HG02759 (cell line): ENCODE results near the gene WSCD1.

Source experiments
- ATAC-seq: cut with Tn5 transposase; IDR thresholded peaks from one replicate; pipeline ENCODE4 v1.9.1; 2021; ENCODE audit warnings: mild to moderate bottlenecking, moderate library complexity; ENCODE audit not compliant: unreplicated experiment

Gene WSCD1

DNA sequence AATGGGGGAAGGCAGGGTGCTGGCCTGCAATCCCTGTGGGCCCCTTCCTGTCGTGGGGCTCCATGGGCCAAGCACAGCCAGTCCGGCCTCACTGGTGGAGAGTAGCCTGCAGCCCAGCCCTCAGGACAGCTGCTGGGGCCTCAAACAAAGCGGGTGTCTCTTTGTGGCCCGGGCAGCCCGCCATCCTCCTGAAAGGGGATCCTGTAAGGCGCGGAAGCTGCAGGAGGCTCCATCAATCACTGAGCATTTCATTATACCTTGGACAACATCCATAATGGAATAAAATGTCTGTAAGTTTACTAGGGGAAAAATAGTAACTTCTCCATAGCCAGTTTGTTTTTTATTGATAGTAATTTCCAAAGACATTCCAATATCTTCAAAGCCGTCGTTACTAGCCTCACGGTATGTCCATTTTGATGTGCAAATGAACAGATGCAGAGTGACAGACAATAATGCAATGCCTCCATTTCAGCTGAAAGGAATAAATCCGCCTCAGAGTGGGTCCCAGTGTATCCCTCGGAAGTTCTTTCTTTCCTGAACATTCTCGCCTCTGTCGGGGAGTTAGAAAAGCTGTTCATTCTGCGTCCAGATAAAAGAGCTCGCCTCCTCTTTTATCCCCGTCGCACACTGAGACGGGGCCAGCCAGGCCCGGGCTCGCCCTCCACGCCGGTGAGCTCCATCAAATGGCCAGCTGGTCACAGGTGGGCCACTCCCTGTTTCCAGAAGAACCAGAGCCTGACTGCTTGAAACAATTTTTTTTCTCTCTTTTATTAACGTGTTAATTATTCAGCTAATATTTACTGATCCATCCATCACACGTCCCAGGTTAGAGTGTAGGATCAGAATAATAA lies 14.4 kb downstream of the WSCD1 start:
- no peak for ATAC-seq

DNA sequence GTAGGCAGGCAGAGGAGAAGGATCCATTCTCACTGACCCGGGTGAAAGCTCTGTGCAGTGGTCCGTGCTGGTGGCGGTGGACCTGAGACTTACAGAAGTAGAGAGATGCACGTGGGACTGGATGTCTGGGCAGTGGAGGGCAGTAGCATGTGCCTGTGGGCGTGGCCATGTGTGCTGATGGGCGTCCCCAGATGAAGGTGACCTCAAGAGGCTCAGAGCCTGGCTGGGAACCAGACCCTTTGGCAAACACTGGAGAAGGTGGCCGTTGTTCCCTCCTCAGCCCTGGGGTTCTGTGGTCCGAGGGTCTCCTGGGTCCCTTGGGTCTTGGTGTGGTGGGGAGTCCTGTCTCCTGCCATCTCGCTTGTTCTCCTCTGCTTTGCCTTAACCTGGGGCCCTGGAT lies 15.6 kb downstream of the WSCD1 start:
- ATAC-seq, result no peak

DNA sequence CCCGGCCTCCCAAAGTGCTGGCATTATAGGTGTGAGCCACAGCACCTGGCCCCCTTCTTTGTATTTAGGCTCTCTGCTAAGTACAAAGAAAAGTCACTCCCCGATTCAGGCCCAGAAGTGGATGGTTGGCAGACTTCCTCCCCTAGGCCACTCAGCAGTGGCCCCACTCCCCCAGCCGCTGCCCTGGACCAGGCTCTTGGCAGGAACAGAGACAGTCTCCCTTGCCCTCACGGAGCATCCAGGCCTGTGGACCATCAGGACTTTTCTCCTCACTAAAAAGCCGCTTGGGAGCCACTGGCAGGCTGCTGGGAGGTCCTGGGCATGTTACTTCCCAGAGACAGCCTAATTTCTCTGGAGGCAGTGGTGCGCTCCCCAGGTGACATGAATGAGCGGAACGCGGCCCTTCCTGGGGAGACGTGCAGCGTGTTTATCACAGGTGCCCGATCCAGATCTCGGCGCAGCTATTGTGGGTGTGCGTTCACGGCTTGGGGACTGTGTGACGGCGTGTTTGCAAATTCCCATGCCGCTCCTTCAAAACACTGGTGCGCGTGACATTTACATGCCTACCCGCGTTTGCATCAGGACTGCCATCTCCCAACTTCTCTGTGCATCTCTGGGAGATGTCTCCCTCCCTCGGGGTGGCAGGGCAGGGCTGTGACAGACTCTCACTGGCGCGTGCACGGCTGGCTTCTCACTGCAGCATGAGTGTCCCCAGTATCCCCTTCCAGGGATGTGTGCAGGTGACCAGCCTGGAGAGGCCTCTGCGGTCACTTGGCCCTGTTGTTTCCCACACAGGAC lies 16.6 kb downstream of the WSCD1 start:
- ATAC-seq, result no peak

DNA sequence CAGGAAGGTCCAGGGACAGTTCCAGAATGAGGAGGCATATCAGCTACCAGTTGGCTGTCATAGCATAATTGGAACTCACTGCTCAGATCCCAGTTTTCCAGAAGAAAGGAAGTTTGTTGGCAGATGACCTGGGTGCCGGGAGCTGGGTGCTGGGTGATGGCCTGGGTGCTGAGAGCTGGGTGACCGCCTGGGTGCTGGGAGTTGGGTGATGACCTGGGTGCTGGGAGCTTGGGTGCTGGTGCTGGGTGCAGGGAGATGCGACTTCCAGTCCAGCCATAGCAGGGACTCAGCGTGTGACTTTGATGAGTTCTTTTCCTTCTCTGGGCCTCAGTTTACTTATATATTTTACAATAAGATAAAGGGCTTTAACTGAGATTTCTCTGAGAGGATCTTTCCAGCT lies 18.0 kb downstream of the WSCD1 start:
- no peak for ATAC-seq

DNA sequence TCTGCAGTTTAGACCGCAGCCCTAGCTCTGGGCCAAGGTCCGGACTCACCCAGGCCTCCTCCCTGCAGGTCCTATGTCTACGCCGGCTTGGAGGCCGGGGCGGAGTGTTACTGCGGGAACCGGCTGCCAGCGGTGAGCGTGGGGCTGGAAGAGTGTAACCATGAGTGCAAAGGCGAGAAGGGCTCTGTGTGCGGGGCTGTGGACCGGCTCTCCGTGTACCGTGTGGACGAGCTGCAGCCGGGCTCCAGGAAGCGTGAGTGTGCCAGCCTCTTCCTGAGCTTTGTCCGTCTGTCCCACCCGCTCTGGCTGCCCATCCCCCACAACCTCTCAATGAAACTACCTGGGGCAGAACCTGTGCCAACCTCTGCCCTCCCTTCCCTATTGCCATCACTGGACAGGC lies 20.1 kb downstream of the WSCD1 start:
- no peak for ATAC-seq

DNA sequence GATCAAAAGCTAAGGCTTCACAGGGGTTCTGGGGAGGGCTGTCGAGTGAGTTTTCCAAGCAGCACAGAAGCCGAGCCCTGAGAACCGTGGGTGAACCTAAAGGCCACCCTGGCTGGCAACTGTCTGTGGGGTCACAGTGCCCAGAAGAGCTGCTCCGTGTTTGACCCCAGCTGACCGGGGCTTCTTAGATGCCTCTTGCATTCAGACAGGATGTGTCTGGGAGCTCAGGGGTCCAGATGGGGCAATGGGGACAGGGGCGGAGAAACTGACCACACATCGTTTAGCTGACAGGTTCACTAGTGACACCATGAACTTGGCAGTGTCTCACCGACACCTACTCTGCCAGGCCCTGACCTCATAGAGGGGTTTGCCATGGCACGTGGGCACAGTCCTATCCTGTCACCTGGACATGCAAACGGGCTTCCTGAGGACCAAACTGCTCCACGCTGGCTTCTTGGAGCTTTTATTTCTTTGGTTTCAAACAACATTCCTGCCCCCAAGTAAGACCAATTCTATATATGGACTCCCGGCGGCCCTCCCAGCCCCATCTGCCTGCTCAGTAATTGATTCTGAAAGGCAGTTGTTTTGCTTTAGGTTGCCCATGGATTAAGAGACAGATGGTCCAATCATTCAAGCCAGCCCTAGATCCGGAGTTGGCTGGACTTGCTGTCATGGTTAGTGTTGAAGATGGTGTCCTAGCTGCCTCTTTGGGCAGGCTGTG lies 22.2 kb downstream of the WSCD1 start:
- ATAC-seq, result no peak

DNA sequence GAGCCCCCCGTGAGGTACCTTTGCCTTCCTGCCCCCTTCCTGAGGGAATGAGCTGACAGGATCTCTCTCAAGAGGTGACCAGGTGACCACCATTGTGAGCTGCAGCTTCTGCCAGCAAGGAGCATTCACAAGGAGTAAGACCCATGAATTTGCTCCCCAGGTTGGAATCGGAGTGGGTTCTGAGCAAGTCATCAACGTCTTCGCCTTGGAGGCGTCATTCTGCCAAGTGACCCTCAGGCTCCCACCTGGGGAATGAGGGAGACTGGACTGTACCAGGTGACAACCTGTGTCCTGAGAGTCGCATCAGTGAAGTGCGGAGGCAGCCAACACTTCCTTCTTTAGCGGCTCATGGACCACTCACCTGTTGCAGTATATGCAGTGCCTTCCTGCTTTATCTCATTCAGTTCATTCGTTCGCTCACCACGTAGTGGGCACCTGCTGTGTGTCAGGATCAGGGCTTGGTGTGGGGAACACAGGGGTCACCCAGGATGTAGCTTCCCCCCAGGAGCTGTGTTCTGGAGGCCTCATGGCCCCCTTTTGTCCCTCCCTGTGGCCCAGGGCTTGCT lies 22.8 kb downstream of the WSCD1 start:
- no peak for ATAC-seq

DNA sequence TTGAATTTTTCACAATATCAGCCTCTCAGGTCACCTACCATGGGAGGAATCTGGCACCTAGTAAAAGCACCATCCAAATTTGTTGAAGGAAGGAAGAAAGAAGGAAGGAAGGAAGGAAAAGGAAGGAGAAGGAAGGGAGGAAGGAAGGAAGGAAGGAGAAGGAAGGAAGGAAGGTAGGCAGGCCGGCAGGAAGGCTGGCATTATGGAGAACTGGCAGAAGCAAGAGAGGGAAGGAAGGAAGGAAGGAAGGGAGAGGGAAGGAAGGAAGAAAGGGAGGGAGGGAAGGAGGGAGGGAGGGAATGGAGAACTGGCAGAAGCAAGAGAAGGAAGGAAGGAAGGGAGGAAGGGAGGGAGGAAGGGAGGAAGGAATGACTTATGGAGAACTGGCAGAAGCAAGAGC lies 24.3 kb downstream of the WSCD1 start:
- no peak for ATAC-seq

DNA sequence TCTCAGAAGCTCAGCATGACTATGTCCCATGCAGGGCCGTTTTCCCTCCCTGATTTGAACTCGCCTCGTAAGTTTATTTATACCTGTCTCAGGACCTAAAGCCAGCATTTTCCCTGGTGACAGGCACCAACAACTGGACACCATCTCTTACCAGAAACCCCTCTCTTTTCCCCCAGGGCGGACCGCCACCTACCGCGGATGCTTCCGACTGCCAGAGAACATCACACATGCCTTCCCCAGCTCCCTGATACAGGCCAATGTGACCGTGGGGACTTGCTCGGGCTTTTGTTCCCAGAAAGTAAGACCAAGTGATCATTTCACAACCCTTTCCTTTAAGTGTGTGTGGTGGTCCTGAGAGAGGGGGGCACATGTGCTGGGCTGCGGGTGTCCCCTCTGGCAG lies 24.7 kb downstream of the WSCD1 start:
- ATAC-seq, result no peak

DNA sequence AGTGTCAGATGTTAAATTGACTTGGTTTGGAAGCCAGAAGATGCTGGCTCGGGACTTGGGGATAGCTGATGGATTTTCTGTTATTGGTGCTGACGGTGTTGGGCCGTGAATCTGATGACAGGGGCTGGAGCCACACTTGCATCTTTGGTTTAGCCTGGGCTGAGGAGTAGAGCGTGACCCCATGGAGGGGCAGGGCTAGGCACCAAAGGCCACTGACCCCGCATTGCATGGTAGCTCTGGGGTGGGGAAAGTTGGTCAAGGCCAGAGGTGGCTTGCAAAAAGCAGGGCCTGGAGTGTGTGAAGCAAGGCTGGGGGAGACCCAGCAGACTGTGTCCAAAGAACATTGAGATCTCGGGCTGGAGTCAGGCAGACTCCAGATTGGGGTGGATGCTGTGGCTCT lies 25.3 kb downstream of the WSCD1 start:
- no peak for ATAC-seq

DNA sequence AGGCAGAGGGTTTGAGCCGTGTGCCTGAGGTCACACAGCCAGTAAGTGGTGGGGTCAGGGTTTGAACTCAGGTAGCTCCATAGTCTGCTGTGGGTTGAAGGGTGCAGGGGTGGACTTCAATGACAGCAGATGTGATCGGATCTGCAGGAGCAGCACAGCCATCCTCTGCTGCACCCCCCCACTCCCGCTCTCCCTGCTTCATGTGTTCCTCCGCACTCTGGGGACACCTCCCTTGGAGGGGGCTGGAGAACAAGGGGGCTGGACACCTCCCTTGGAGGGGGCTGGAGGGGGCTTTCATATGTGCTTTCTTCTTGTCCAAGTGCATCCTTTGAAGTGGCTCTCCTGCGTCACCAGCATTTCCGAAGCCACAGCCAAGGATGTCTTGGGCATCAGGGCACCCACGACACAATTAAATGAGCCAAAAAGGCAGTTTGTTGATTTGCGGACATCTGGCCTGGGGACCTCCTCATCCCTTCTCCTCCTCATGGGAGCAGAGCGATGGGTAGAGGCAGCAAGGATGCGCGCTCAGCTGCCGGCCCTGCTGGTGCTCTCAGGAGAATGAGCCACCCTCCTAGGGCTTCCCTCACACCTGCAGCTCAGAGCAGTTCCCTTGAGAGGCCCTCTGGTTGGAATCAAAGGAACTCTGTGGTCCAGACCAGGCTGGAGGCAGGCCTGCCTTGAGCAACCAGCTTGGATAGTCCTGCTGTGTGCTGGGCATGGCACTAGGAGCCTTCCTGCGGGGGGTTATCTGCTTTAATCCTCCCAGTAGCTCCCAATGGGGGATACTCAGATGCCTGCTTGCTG lies 26.2 kb downstream of the WSCD1 start:
- ATAC-seq, result no peak

DNA sequence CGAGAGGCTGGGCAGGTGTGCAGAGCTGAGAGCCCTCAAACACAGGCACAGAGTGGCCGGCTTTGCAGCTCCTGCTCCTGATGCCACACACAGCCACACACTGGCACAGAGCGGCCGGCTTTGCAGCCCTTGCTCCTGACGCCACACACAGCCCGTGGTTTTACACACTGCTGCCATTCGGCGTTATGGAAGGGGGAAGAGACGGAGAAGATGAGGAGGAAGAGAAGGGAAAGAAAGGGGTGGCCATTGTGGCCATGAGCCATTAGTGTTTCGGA lies 26.8 kb downstream of the WSCD1 start:
- no peak for ATAC-seq

DNA sequence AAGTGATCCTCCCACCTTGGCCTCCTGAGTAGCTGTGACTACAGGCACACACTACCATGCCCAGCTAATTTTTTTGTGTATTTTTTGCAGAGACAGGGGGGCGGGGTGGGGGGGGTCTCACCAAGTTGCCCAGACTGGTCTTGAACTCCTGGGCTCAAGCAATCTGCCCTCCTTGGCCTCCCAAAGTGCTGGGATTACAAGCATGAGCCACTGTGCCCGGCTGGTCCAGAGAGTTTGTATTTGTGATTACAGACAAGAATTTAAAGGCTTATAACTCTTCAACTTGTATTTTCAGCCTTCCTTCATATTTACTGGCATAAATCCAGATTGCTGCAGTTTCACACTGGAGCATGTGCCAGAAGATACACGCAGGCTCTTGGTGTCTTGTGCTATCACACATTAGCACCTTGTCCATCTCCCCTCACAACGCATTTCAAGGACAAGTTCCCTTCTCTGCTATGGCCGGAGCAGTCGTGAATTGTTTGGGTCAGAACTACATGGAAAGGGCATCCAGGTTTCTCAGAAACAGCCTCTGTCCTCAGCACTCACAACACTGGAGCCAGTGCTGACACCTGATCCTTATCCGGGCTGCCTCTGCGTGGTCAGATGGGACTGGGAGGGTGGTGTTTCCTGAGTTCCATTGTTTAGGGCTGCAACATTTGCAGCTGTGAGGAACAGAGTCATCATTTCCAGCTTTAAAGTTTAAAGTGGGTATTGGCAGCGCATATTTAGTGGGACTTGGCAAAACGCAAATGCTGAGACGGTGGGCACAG lies 28.1 kb downstream of the WSCD1 start:
- no peak for ATAC-seq

DNA sequence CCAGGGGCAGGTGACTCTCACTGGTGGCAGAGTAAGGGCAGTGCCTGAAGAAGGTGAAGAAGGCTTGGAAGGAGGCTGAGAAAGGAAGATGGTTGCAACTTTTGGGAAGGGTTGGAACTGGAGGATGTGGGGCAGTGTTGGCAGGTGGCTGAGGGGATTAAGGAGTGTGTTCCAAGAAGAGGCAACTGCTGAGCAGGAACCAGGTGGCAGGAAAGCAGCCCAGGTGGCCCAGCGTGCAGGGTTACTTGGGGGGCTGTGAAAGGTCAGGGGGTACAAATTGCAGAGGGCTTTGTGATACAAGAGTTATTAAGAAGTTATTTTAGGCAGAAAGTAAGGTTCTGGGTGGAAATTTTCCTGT lies 28.6 kb downstream of the WSCD1 start:
- ATAC-seq, result no peak

DNA sequence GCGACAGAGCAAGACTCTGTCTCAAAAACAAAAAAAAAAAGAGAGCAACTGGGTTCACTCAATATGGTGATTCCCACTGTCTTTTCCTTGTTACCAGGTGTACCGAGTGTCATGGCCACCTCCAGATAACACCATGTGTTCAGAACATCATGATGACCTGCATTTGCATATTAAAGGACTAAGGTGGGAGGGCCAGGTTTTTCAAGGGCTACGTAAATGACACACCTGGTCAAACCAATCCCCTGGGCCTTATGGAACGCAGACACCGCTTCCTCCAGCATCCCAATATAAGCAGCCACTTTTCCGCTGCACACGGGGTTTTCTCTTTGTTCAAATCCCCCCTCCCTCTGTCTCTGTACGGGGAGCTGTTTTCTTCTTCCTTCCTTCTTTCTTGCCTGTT lies 29.3 kb downstream of the WSCD1 start:
- no peak for ATAC-seq

DNA sequence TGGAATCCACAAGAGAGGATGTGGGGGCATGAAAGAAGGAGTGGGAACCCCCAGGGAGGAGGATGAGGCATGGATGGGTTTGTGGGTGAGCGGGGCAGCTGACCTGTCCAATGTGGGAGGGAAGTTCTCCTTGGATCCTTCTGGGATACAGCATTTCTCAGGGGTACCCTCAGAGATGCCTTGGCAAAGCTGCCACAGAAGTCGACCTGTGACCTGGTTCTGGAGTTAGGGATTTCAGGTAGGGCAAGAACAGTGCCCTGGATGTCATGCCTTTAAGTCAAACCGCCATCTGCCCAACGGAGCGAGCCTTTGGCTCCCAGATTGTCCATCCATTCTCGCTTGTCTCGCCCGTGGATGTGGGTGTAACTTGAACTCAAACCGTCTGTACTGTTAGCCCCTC lies 30.0 kb downstream of the WSCD1 start:
- ATAC-seq, result no peak

DNA sequence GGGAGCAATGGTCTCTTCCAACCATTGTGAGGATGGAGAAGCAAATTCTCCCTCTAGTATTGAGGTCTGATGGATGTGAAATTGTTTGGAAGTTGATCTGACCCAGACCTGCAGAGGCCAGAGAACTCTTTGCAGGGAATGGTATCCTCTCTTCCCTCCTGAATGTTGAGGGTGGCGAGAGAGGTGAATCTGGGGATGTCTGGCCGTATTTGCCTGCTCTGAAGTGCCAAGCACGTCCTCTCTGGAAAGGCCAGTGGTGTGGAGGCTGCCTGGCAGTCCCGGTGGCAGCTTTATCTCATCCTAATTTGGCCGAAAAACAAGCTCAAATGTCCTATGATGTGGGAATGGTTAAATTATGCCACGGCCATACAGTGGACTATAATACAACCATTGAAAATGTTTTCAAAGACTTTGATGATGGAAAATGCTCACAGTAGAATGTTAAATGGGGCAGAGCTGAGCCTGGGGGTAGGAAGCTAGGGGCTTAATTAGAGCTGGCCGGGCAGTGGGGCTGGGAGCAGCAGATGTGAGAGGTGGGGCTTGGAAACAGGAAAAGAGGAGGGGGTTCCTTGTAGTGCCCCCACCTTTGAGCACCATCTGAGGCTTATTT lies 30.8 kb downstream of the WSCD1 start:
- no peak for ATAC-seq

DNA sequence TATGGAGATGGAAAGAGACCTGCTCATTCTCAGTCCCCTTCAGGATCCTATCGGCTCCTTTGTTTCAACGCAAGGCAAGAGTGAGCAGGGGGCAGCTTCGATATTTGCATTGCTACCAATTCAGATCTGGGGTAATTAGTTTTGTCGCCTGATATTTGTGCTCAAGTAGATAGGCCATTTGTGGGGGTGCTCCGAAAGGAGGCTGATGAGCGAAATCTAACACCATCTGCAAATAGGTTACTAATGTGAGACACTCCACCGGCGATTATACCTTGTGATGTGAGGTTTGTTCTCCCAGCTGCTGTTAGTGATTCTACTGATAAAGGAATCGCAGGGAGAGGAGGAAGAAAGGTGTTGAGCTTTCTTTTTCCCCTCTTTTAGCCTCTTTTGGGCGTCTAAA lies 31.5 kb downstream of the WSCD1 start:
- no peak for ATAC-seq

DNA sequence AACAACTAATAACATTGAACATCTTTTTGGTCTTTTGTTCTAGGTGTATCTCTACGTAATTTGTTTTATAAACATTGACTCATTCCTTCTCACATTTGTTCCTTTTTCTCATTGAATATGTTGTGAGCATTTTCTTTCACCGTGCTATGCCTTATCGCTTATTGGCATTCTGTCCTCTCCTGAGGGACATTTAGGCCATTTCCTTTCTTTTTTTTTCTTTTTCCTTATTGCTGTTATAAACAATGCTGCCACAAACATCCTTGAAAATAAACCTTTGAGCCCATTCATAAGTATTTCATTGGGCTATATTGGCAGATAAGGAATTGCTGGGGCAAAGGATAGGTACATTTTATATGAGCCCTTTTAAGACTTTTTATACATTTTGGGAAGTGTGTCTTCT lies 32.4 kb downstream of the WSCD1 start:
- no peak for ATAC-seq
